Fibroblast of lung (primary cell): ENCODE results near the gene GSG1L.

Source experiments
- CTCF ChIP-seq, 2 donors: IDR thresholded peaks in 1 of 2; conservative IDR thresholded peaks in 1 of 2; 1 replicate in 1 of 2; 2 replicates in 1 of 2; pipeline ENCODE4 v1.5.1; 2011 to 2012; ENCODE audit warnings: low read length in 2 of 2, control low read depth in 1 of 2, inconsistent platforms in 1 of 2, low read depth in 1 of 2, mild to moderate bottlenecking in 1 of 2
- EZH2 ChIP-seq: IDR thresholded peaks from 2 replicates; pipeline ENCODE4 v1.5.1; 2012; ENCODE audit warnings: low read length, control low read depth, mild to moderate bottlenecking; ENCODE audit errors: missing control alignments

GRCh38 chr16:28110479-28110878 is 47.0 kb upstream of the GSG1L start:
- TF ChIP-seq CTCF (conservative IDR thresholded peaks at IDR 0.05 in 1 of 2, IDR thresholded peaks at IDR 0.05 in 1 of 2; ENCODE audit: low read depth in 1 of 2, low read length in 2 of 2) (no peak), EZH2 (no peak)
